ENCODE data around the gene DOCK4.

- TF ChIP-seq CTCF (IDR thresholded peaks at IDR 0.05) (no peak), POLR2A (IDR thresholded peaks at IDR 0.05) (no peak)
Measured at GRCh38 chr7:112020800-112021199, 185.4 kb downstream of the DOCK4 start.
